ENCODE measurements around the gene MAPK8IP2. TPM values are rescaled to one million over a fixed set of nuclear protein-coding genes. Genes with fewer than 3 reads are reported as not detected.

MAPK8IP2 gene
- polyA plus RNA-seq, 1 donor (not counting 4 experiments of a cell fraction or from before 2014, with no cell fraction given): 0.29 TPM

GRCh38 chr22:50581950-50582492 is 18.6 kb upstream of the MAPK8IP2 start:
- Histone ChIP-seq H4K20me1 (ENCODE audit: control insufficient read depth, extremely low read depth, insufficient read depth, low read length) (no peaks in the 10 kb centered on the region), H3K27ac (ENCODE audit: control insufficient read depth, insufficient read depth, low read length) (peak overlapping the region; percentile 84), H3K9me3 (ENCODE audit: control insufficient read depth, low read depth, low read length) (no peaks in the 10 kb centered on the region), H3K4me3 (ENCODE audit: control insufficient read depth in 2 of 3, extremely low read depth in 1 of 3, insufficient read depth in 2 of 3, low read depth in 1 of 3, low read length in 3 of 3) (peak overlapping the region; percentile 79 to 86 (median 79)), H3K9me1 (ENCODE audit: control insufficient read depth, extremely low read depth, insufficient read depth, low read length) (no peaks in the 10 kb centered on the region), H3K9ac (ENCODE audit: control insufficient read depth, extremely low read depth, insufficient read depth, low read length) (peak overlapping the region; percentile 95), H2AFZ (ENCODE audit: control insufficient read depth, low read length) (peak overlapping the region; percentile 75), H3K36me3 (ENCODE audit: control insufficient read depth in 2 of 2, extremely low read depth in 1 of 2, insufficient read depth in 2 of 2, low read length in 2 of 2) (peaks cover 2 to 11% of the 10 kb centered on the region in 2 experiments), H3K4me1 (ENCODE audit: control insufficient read depth, extremely low read depth, insufficient read depth, low read length) (peaks cover 12% of the 10 kb centered on the region), H3K79me2 (ENCODE audit: control insufficient read depth, insufficient read depth, low read length) (peaks cover 15% of the 10 kb centered on the region), H3K4me2 (ENCODE audit: control insufficient read depth, extremely low read depth, insufficient read depth, low read depth, low read length) (peak overlapping the region; percentile 80), H3K27me3 (ENCODE audit: control insufficient read depth, extremely low read depth, insufficient read depth, low read length) (no peaks in the 10 kb centered on the region)
- TF ChIP-seq CTCF (optimal IDR thresholded peaks at IDR 0.05 in 1 of 3, IDR thresholded peaks at IDR 0.05 in 1 of 3, conservative IDR thresholded peaks at IDR 0.05 in 1 of 3; ENCODE audit: extremely low read depth in 1 of 3, insufficient read depth in 2 of 3, low read length in 3 of 3) (no peak), EZH2 (IDR thresholded peaks at IDR 0.05; ENCODE audit: low read length) (no peak)
- peak; percentile 57 for FAIRE-seq
- DNase-seq (ENCODE audit: low read depth, low spot score): no peak
- dilution Hi-C loops (cut with MboI; ENCODE audit: extremely low pct_ligation_motif_present, low sequenced_read_pairs): no loop called here

- Histone ChIP-seq H4K20me1 (ENCODE audit: control insufficient read depth, extremely low read depth, insufficient read depth, low read length) (no peaks in the 10 kb centered on the region), H3K4me2 (ENCODE audit: control insufficient read depth, extremely low read depth, insufficient read depth, low read depth, low read length) (peak within 1 kb of the TSS; percentile 96), H3K79me2 (ENCODE audit: control insufficient read depth, insufficient read depth, low read length) (peaks cover 15% of the 10 kb centered on the region), H3K9me1 (ENCODE audit: control insufficient read depth, extremely low read depth, insufficient read depth, low read length) (no peaks in the 10 kb centered on the region), H3K9ac (ENCODE audit: control insufficient read depth, extremely low read depth, insufficient read depth, low read length) (peak within 1 kb of the TSS; percentile 95), H3K9me3 (ENCODE audit: control insufficient read depth, low read depth, low read length) (no peaks in the 10 kb centered on the region), H3K27me3 (ENCODE audit: control insufficient read depth, extremely low read depth, insufficient read depth, low read length) (no peaks in the 10 kb centered on the region), H3K4me3 (ENCODE audit: control insufficient read depth in 2 of 3, extremely low read depth in 1 of 3, insufficient read depth in 2 of 3, low read depth in 1 of 3, low read length in 3 of 3) (peak within 1 kb of the TSS; percentile 79 to 94 (median 89)), H2AFZ (ENCODE audit: control insufficient read depth, low read length) (peak within 1 kb of the TSS; percentile 81), H3K36me3 (ENCODE audit: control insufficient read depth in 2 of 2, extremely low read depth in 1 of 2, insufficient read depth in 2 of 2, low read length in 2 of 2) (peaks cover 2 to 11% of the 10 kb centered on the region in 2 experiments), H3K4me1 (ENCODE audit: control insufficient read depth, extremely low read depth, insufficient read depth, low read length) (peaks cover 12% of the 10 kb centered on the region), H3K27ac (ENCODE audit: control insufficient read depth, insufficient read depth, low read length) (peak within 1 kb of the TSS; percentile 84)
- FAIRE-seq (no peak), DNase-seq (ENCODE audit: low read depth, low spot score) (peak; percentile 80)
- dilution Hi-C loops (cut with MboI; ENCODE audit: extremely low pct_ligation_motif_present, low sequenced_read_pairs): no loop called here
- TF ChIP-seq CTCF (optimal IDR thresholded peaks at IDR 0.05 in 1 of 3, IDR thresholded peaks at IDR 0.05 in 1 of 3, conservative IDR thresholded peaks at IDR 0.05 in 1 of 3; ENCODE audit: extremely low read depth in 1 of 3, insufficient read depth in 2 of 3, low read length in 3 of 3): no peak
- no peak for TF ChIP-seq EZH2 (IDR thresholded peaks at IDR 0.05; ENCODE audit: low read length)
Measured at GRCh38 chr22:50582493-50583293, 17.9 kb upstream of the MAPK8IP2 start, which contains the start of gene CHKB. CHKB (minus strand) TSS chr22:50582849; CDS start chr22:50582781, 68 bp downstream.

All from keratinocyte (primary cell).